Measurements from ENCODE around the gene FOSB.
A peak's percentile ranks its signal among the peaks of the same experiment; 100 is the strongest.

The FOSB gene

DNA sequence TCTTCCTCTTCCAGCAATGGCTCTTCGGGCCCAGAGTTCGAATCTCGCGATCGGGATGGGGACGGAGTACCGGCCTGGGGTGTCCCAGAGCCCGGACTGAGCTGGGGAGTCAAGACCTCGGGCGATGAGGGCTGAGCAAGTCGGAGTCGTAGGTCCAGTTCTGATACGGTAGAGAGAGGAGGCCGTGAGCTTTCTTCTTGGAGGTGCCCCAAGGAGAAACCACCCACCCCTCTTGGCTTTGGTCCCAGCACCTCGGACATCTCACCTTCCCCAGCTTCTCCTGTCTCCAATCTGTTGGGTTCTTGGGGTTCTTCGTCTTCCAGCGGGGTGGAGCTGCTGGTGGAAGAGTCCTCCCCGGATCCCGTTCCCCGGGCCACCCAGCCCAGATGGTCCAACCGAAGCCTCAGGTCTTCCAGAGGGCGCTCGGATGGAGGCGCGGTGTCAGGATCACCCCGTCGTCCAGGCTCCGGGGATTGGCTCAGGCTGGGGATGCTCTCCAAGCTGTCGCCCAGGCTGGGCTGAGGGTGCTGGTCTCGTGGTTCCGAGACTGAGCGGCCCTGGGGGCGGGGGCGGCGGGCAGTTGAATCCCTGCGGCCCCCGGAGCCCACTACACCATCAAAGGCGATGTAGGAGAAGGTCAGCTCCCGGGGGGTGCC lies 26.6 kb downstream of the FOSB start:
- Histone ChIP-seq H3K27me3 (ENCODE audit: control insufficient read depth, insufficient read depth, low read length, poor library complexity, severe bottlenecking) (peaks cover 35% of the 10 kb centered on the region), H3K4me1 (ENCODE audit: control insufficient read depth, insufficient read depth, low read length) (peaks cover 5% of the 10 kb centered on the region), H3K36me3 (ENCODE audit: control insufficient read depth, insufficient read depth, low read length) (no peaks in the 10 kb centered on the region), H3K9me3 (ENCODE audit: control insufficient read depth, low read length) (no peaks in the 10 kb centered on the region), H3K27ac (ENCODE audit: insufficient read depth, low read depth, low read length, poor library complexity, severe bottlenecking) (no peak overlapping the region), H3K4me3 (ENCODE audit: insufficient read depth, low read depth, low read length) (no peak overlapping the region)
- WGBS, 2 experiments: 94 to 95% methylated on average over 39 of the region's 39 CpGs

DNA sequence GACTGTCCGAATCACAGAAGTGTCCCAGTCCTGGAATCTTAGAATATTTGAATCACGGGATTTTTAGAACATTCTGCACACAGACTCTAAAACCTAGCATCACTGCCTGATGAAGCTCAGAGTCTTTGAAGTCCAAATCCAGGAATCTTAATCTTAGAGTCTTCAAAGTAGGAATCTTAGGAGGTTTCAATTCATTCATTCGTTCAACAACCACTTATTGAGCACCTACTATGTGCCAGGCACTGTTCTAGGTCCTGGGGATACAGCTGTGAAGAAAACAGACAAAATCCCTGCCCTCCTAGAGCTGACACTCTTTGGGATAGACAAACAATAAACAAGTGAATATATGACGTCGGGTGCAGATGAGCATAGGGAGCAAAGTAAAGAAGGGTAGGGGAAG lies 27.4 kb downstream of the FOSB start:
- Histone ChIP-seq H3K27me3 (ENCODE audit: control insufficient read depth, insufficient read depth, low read length, poor library complexity, severe bottlenecking) (peaks cover 42% of the 10 kb centered on the region), H3K27ac (ENCODE audit: insufficient read depth, low read depth, low read length, poor library complexity, severe bottlenecking) (no peak overlapping the region), H3K4me3 (ENCODE audit: insufficient read depth, low read depth, low read length) (no peak overlapping the region), H3K4me1 (ENCODE audit: control insufficient read depth, insufficient read depth, low read length) (peaks cover 5% of the 10 kb centered on the region), H3K36me3 (ENCODE audit: control insufficient read depth, insufficient read depth, low read length) (no peaks in the 10 kb centered on the region), H3K9me3 (ENCODE audit: control insufficient read depth, low read length) (no peaks in the 10 kb centered on the region)
- WGBS, 2 experiments: 91% methylated on average over 5 of the region's 5 CpGs

DNA sequence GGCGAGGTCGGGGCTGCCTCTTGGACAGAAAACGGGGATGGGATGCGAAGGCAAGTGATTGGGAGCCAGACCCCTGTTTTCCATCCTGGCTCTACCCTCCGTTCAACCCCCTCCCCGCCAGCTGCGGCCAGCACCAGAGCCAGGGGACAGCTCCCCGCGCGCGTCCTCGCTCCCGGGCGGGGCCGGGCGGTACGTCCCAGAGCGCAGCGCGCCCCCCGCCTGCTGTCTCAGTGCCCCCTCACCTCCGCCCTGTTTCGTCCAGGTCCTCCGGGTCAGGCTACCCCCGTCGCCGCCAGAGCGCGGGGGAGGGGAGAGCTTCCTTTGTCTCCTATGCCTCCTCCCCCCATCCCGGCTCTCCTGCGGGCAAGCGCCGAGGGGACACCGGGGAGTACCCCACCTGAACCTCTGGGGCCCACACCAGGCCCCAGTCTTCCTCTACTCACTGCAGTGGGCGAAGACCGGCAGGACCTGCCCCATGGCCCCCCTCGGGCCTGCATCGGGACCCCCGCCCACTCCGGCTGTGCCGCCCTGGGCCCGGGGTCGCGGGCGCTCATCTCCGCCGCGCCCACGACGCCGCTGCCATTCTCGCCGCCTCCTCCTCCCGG lies 28.7 kb downstream of the FOSB start:
- H3K9me3 ChIP-seq (ENCODE audit: control insufficient read depth, low read length): no peaks in the 10 kb centered on the region
- H3K4me1 ChIP-seq (ENCODE audit: control insufficient read depth, insufficient read depth, low read length): peaks cover 5% of the 10 kb centered on the region
- no peaks in the 10 kb centered on the region for H3K36me3 ChIP-seq (ENCODE audit: control insufficient read depth, insufficient read depth, low read length)
- peaks cover 43% of the 10 kb centered on the region for H3K27me3 ChIP-seq (ENCODE audit: control insufficient read depth, insufficient read depth, low read length, poor library complexity, severe bottlenecking)
- H3K4me3 ChIP-seq (ENCODE audit: insufficient read depth, low read depth, low read length): peak overlapping the region; percentile 74
- H3K27ac ChIP-seq (ENCODE audit: insufficient read depth, low read depth, low read length, poor library complexity, severe bottlenecking): peak overlapping the region; percentile 50
- WGBS, 2 experiments: 0 to 1% methylated on average over 54 of the region's 54 CpGs

DNA sequence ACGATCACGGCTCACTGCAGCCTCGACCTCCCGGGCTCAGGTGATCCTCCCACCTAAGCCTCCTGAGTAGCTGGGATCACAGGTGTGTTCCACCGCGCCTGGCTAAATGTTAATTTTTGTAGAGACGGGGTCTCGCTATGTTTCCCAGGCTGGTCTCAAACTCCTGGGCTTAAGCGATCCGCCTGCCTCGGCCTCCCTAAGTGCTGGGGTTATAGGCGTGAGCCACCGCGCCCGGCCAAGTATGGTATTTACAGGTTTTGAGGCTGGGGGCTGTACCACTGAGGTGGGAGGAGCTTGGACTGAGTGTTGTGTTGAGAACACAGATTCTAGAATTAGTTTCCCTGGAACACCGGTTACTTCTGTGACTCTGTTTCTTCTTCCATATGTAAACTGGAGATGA lies 30.0 kb downstream of the FOSB start:
- Histone ChIP-seq H3K36me3 (ENCODE audit: control insufficient read depth, insufficient read depth, low read length) (no peaks in the 10 kb centered on the region), H3K9me3 (ENCODE audit: control insufficient read depth, low read length) (no peaks in the 10 kb centered on the region), H3K4me3 (ENCODE audit: insufficient read depth, low read depth, low read length) (no peak overlapping the region), H3K27ac (ENCODE audit: insufficient read depth, low read depth, low read length, poor library complexity, severe bottlenecking) (no peak overlapping the region), H3K27me3 (ENCODE audit: control insufficient read depth, insufficient read depth, low read length, poor library complexity, severe bottlenecking) (peaks cover 43% of the 10 kb centered on the region), H3K4me1 (ENCODE audit: control insufficient read depth, insufficient read depth, low read length) (peaks cover 5% of the 10 kb centered on the region)
- 37 to 40% methylated on average over 16 of the region's 16 CpGs for WGBS, 2 experiments

DNA sequence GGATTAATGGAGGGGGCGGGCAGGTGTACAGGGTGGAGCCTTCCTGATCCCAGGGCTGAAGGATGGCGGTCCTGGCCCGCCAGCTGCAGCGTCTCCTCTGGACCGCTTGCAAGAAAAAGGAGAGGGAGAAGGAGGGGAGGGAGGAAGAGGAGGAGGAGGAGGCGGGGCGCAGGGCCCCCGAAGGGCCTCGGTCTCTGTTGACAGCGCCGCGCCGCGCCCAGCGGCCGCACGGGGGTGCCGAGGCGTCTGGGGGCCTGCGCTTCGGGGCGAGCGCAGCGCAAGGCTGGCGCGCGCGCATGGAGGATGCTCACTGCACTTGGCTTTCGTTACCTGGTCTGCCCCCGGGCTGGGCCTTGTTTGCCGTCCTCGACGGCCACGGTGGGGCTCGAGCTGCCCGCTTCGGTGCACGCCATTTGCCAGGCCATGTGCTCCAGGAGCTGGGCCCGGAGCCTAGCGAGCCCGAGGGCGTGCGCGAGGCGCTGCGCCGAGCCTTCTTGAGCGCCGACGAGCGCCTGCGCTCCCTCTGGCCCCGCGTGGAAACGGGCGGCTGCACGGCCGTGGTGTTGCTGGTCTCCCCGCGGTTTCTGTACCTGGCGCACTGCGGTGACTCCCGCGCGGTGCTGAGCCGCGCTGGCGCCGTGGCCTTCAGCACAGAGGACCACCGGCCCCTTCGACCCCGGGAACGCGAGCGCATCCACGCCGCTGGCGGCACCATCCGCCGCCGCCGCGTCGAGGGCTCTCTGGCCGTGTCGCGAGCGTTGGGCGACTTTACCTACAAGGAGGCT lies 30.8 kb downstream of the FOSB start, which contains the start of gene PPM1N:
Gene PPM1N, plus strand, starts transcription at position 33 of the 785 bp plus-strand sequence. Its CDS starts 30 bp downstream, at position 63.
- WGBS, 2 experiments: 2 to 3% methylated on average over 89 of the region's 89 CpGs
- no peak within 1 kb of the TSS for H3K27ac ChIP-seq (ENCODE audit: insufficient read depth, low read depth, low read length, poor library complexity, severe bottlenecking)
- H3K36me3 ChIP-seq (ENCODE audit: control insufficient read depth, insufficient read depth, low read length): no peaks in the 10 kb centered on the region
- no peaks in the 10 kb centered on the region for H3K9me3 ChIP-seq (ENCODE audit: control insufficient read depth, low read length)
- peaks cover 43% of the 10 kb centered on the region for H3K27me3 ChIP-seq (ENCODE audit: control insufficient read depth, insufficient read depth, low read length, poor library complexity, severe bottlenecking)
- H3K4me1 ChIP-seq (ENCODE audit: control insufficient read depth, insufficient read depth, low read length): peaks cover 5% of the 10 kb centered on the region
- H3K4me3 ChIP-seq (ENCODE audit: insufficient read depth, low read depth, low read length): peak within 1 kb of the TSS; percentile 31

DNA sequence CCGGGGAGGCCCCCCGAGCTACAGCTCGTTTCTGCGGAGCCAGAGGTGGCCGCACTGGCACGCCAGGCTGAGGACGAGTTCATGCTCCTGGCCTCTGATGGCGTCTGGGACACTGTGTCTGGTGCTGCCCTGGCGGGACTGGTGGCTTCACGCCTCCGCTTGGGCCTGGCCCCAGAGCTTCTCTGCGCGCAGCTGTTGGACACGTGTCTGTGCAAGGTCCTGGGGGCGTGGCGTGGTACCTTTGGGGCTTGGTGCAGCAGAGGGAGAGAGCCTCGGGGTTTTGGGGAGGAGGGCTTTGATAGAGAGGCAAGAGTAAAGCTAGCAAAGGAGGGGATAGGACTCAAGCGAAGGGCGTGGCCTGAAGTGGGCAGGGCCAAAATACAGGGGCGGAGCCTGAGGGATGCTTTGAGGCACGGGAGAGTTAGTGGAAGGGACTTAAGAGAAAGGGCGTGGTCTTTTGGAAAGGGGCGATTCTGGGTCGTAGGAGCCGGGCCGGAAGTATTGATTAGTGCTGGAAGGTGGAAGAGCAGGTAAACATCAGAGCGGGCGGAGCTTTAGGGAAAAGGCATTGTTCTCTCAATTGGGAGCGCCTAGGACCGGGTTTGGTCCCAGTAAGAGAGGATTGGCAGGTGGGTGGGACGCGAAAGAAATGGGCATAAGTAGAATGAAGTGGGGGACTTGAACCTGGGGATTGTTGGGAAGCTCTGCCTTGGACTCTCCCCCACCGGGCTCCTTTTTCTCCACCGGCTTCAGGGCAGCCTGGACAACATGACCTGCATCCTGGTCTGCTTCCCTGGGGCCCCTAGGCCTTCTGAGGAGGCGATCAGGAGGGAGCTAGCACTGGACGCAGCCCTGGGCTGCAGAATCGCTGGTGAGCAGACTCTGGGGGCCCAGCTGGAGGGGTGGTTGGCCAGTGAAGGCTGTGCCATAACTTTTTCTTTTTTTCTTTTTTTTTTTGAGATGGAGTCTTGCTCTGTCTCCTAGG lies 31.7 kb downstream of the FOSB start:
- Histone ChIP-seq H3K27me3 (ENCODE audit: control insufficient read depth, insufficient read depth, low read length, poor library complexity, severe bottlenecking) (peaks cover 43% of the 10 kb centered on the region), H3K27ac (ENCODE audit: insufficient read depth, low read depth, low read length, poor library complexity, severe bottlenecking) (no peak overlapping the region), H3K4me1 (ENCODE audit: control insufficient read depth, insufficient read depth, low read length) (peaks cover 5% of the 10 kb centered on the region), H3K9me3 (ENCODE audit: control insufficient read depth, low read length) (no peaks in the 10 kb centered on the region), H3K4me3 (ENCODE audit: insufficient read depth, low read depth, low read length) (peak overlapping the region; percentile 29), H3K36me3 (ENCODE audit: control insufficient read depth, insufficient read depth, low read length) (no peaks in the 10 kb centered on the region)
- WGBS, 2 experiments: 17 to 18% methylated on average over 37 of the region's 37 CpGs

DNA sequence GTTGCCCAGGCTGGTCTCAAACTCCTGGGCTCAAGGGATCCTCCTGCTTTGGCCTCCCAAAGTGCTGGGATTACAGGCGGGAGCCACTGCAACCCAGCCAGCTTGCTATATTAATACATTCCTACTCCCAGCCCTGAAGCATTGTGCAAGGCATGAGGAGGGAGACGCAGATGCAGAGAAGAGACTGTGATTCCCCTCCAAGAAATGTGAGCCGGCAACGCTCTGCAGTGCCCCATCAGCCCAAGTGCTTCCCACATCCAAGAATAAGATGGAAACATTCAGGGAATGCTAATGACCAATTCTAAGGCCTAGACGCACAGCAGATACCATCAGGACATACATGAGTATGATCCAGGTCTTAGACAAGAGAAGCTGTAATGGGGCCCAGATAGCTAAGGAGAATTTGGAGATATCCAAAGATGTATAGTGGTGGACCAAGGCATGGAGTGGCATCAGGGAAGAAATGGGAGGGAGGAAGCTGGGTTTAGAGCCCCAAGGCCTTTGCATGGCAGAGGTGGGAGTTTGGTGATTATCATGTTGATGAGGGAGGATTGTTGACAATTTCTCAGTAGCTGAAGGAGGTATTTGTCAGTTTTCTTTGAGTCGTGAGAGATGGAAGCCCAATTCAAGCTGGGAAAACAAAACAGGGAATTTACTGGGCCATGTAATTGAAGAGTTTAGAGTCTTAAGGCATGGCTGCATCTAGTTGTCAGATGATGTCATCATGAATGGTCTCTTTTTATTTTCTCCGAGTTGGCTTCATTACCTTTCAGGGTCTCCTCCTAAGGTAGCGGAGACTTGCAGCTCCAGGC lies 33.3 kb downstream of the FOSB start:
- Histone ChIP-seq H3K4me1 (ENCODE audit: control insufficient read depth, insufficient read depth, low read length) (peaks cover 10% of the 10 kb centered on the region), H3K9me3 (ENCODE audit: control insufficient read depth, low read length) (no peaks in the 10 kb centered on the region), H3K27ac (ENCODE audit: insufficient read depth, low read depth, low read length, poor library complexity, severe bottlenecking) (no peak overlapping the region), H3K27me3 (ENCODE audit: control insufficient read depth, insufficient read depth, low read length, poor library complexity, severe bottlenecking) (peaks cover 33% of the 10 kb centered on the region), H3K36me3 (ENCODE audit: control insufficient read depth, insufficient read depth, low read length) (no peaks in the 10 kb centered on the region), H3K4me3 (ENCODE audit: insufficient read depth, low read depth, low read length) (no peak overlapping the region)
- WGBS, 2 experiments: 59 to 63% methylated on average over 8 of the region's 8 CpGs

DNA sequence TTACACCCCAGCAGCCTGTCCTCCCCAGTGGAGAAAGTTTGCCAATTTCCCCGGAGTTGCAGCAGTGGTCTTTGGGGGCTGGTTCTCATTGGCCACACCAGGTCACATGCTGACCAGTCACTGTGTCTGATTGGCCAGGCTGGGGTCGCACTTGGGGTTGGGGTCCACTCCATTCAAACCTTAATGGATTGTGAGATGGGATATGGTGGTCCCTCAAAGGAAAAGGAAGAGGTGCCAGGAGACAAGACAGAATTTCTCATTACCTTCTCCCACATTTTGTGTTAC lies 33.9 kb downstream of the FOSB start:
- H3K9me3 ChIP-seq (ENCODE audit: control insufficient read depth, low read length): no peaks in the 10 kb centered on the region
- H3K27me3 ChIP-seq (ENCODE audit: control insufficient read depth, insufficient read depth, low read length, poor library complexity, severe bottlenecking): peaks cover 33% of the 10 kb centered on the region
- H3K27ac ChIP-seq (ENCODE audit: insufficient read depth, low read depth, low read length, poor library complexity, severe bottlenecking): no peak overlapping the region
- peaks cover 11% of the 10 kb centered on the region for H3K4me1 ChIP-seq (ENCODE audit: control insufficient read depth, insufficient read depth, low read length)
- H3K4me3 ChIP-seq (ENCODE audit: insufficient read depth, low read depth, low read length): no peak overlapping the region
- 51 to 58% methylated on average over 2 of the region's 2 CpGs for WGBS, 2 experiments
- H3K36me3 ChIP-seq (ENCODE audit: control insufficient read depth, insufficient read depth, low read length): no peaks in the 10 kb centered on the region

DNA sequence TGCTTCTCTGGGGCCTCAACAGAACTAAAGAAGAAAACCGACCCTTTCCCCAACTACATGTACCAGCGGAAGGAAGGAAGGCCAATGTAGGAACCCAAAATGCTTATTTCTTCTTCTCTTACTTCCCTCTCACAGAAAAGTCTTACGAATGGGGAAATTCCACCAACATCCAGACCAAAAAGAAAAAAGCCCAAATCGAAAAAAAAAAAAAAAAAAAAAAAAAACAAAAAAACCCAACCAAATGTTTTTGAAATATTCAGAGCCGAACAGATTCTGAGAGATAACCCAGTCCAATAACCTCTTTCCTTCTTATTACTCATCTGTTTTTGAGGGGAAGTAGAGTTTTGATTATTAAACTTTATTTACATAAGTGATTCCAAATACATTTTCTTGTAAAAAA lies 34.3 kb downstream of the FOSB start:
- Histone ChIP-seq H3K9me3 (ENCODE audit: control insufficient read depth, low read length) (no peaks in the 10 kb centered on the region), H3K4me3 (ENCODE audit: insufficient read depth, low read depth, low read length) (no peak overlapping the region), H3K27ac (ENCODE audit: insufficient read depth, low read depth, low read length, poor library complexity, severe bottlenecking) (no peak overlapping the region), H3K36me3 (ENCODE audit: control insufficient read depth, insufficient read depth, low read length) (no peaks in the 10 kb centered on the region), H3K27me3 (ENCODE audit: control insufficient read depth, insufficient read depth, low read length, poor library complexity, severe bottlenecking) (peaks cover 32% of the 10 kb centered on the region), H3K4me1 (ENCODE audit: control insufficient read depth, insufficient read depth, low read length) (peaks cover 11% of the 10 kb centered on the region)
- WGBS, 2 experiments: 76 to 89% methylated on average over 4 of the region's 5 CpGs

All from ectodermal cell (in vitro differentiated cells).